Measurements from ENCODE around the gene SAMD10. TPM values are rescaled to one million over a fixed set of nuclear protein-coding genes. Genes with fewer than 3 reads are reported as not detected.

SAMD10 gene
- total and polyA plus RNA-seq, 2 of the 8 experiments (the other 6 are each of a cell fraction or from before 2014, with no cell fraction given), result 3.0 to 5.2 TPM

GRCh38 chr20:63937596-63937995 lies 41.8 kb downstream of the SAMD10 start:
- 89% methylated on average over 14 of the region's 14 CpGs; no CpG with 5 or more reads in 1 of the 2 experiments for WGBS, 2 experiments (ENCODE audit: extremely low coverage in 1 of 2, insufficient coverage in 1 of 2, insufficient read length in 1 of 2, insufficient replicate concordance in 2 of 2, low coverage in 1 of 2, low lambda C conversion rate in 2 of 2, missing lambda C conversion rate in 1 of 2)
- H2BK12ac ChIP-seq (ENCODE audit: low read depth, low read length), result no peak overlapping the region
- H3K14ac ChIP-seq (ENCODE audit: insufficient read length), result no peak overlapping the region
- no peak overlapping the region; the same call in 1 of the 2 replicates for H4K8ac ChIP-seq (ENCODE audit: extremely low read depth, insufficient read depth, low read length)
- peaks cover 12% of the 10 kb centered on the region for H3K23me2 ChIP-seq (ENCODE audit: low read depth, low read length)
- no peak overlapping the region for H2BK5ac ChIP-seq (ENCODE audit: low read depth, low read length)
- H3K4me3 ChIP-seq (ENCODE audit: extremely low read depth in 1 of 4, insufficient read depth in 2 of 4, low read depth in 3 of 4, low read length in 4 of 4), result no peak overlapping the region
- H2BK120ac ChIP-seq (replicated peaks; ENCODE audit: low read depth, low read length), result no peak overlapping the region
- no peak overlapping the region for H4K91ac ChIP-seq (replicated peaks; ENCODE audit: insufficient read length, low read length)
- no peak overlapping the region; a peak in 1 of 4 replicates for H3K4me2 ChIP-seq (ENCODE audit: insufficient read depth in 1 of 2, low read depth in 2 of 2, low read length in 2 of 2)
- FAIRE-seq (no peak), DNase-seq (ENCODE audit: low read depth in 1 of 2, low spot score in 2 of 2) (no peak)
- peaks cover 0 to 18% (median 9%) of the 10 kb centered on the region in 4 experiments; a peak in 6 of 7 replicates for H3K4me1 ChIP-seq (replicated peaks in 1 of 4; ENCODE audit: control insufficient read depth in 3 of 4, insufficient read depth in 4 of 4, low read length in 3 of 4)
- peaks cover 4 to 21% of the 10 kb centered on the region in 2 experiments for H4K20me1 ChIP-seq (replicated peaks in 1 of 2; ENCODE audit: control insufficient read depth in 1 of 2, insufficient read depth in 2 of 2, low read length in 2 of 2)
- H2BK15ac ChIP-seq (ENCODE audit: low read length), result no peak overlapping the region
- ChIA-PET POLR2A (ENCODE audit: partially characterized antibody) (interaction anchor here (0.7 to 7.8 kb wide), 2 partner anchors 9 to 18 kb away, joined by 4 to 68 read pairs; partner anchors contain the start of gene UCKL1), CTCF (ENCODE audit: partially characterized antibody) (interaction anchor here (0.8 to 7.7 kb wide), 3 partner anchors 14 to 36 kb away, joined by 3 to 58 read pairs (median 57); no protein-coding TSS in a partner anchor)
- no peak overlapping the region for H3K27ac ChIP-seq (ENCODE audit: low read depth, low read length)
- H3K36me3 ChIP-seq (ENCODE audit: control insufficient read depth in 2 of 4, insufficient read depth in 4 of 4, low read length in 3 of 4), result peaks cover 0 to 5% (median 0%) of the 10 kb centered on the region in 4 experiments; a peak in 2 of 8 replicates
- H2AK5ac ChIP-seq (ENCODE audit: low read depth, low read length), result no peak overlapping the region
- no peak overlapping the region for H4K5ac ChIP-seq (ENCODE audit: insufficient read length, low read depth, low read length)
- no peak overlapping the region for H3K9ac ChIP-seq (replicated peaks in 1 of 4; ENCODE audit: extremely low read depth in 1 of 4, low read depth in 3 of 4, low read length in 3 of 4)
- no peaks in the 10 kb centered on the region for H3K79me2 ChIP-seq (ENCODE audit: control insufficient read depth in 1 of 2, insufficient read depth in 2 of 2, low read length in 2 of 2)
- 0 out of 2 replicates have a peak, but pooled peaks cover 2% of the 10 kb centered on the region for H3K79me1 ChIP-seq (ENCODE audit: low read depth, low read length)
- H3K18ac ChIP-seq (ENCODE audit: extremely low read depth, low read length), result no peak overlapping the region
- no peak overlapping the region for H2AFZ ChIP-seq (ENCODE audit: low read length)
- H3K23ac ChIP-seq (ENCODE audit: insufficient read length), result no peak overlapping the region
- H3K9me3 ChIP-seq (ENCODE audit: insufficient read depth in 2 of 2, low read depth in 1 of 2, low read length in 1 of 2), result no peaks in the 10 kb centered on the region
- H2BK20ac ChIP-seq (ENCODE audit: low read length), result no peak overlapping the region
- TF ChIP-seq CEBPB (IDR thresholded peaks at IDR 0.05; ENCODE audit: low read depth, low read length) (no peak), CTCF (IDR thresholded peaks at IDR 0.05; ENCODE audit: control extremely low read depth in 1 of 3, insufficient read depth in 1 of 3, low read depth in 1 of 3, low read length in 3 of 3) (no peak), RAD21 (IDR thresholded peaks at IDR 0.05 in 1 of 2, conservative IDR thresholded peaks at IDR 0.05 in 1 of 2; ENCODE audit: low read depth in 2 of 2, low read length in 2 of 2) (no peak), BRCA1 (IDR thresholded peaks at IDR 0.05; ENCODE audit: low read depth, low read length) (no peak), USF2 (IDR thresholded peaks at IDR 0.05; ENCODE audit: low read length) (no peak), CHD2 (IDR thresholded peaks at IDR 0.05; ENCODE audit: low read length) (no peak), HDAC2 (IDR thresholded peaks at IDR 0.05; ENCODE audit: borderline replicate concordance in 1 of 2, low read depth in 2 of 2, low read length in 2 of 2) (no peak), KDM1A (IDR thresholded peaks at IDR 0.05; ENCODE audit: borderline replicate concordance, low read length) (no peak), TAF7 (optimal IDR thresholded peaks at IDR 0.05; ENCODE audit: borderline replicate concordance, low read depth, low read length) (no peak)
- no peak overlapping the region for H3K4ac ChIP-seq (replicated peaks; ENCODE audit: insufficient read length, low read depth, low read length)
- H3K56ac ChIP-seq (replicated peaks; ENCODE audit: insufficient read length, low read depth, low read length), result no peak overlapping the region
- H3K27me3 ChIP-seq (replicated peaks in 1 of 4; ENCODE audit: control insufficient read depth in 3 of 4, extremely low read depth in 1 of 4, insufficient read depth in 3 of 4, low read length in 3 of 4), result no peaks in the 10 kb centered on the region

All from H1 (cell line).